Iris pigment epithelial cell (primary cell): ENCODE measurements around the gene TSPAN5.
"Not testable (repeated sequence)": the region's sequence is repeated elsewhere in the genome, so short reads cannot be mapped to it uniquely, and the experiment has no call there.

ENCODE experiments used
- DNase-seq: peaks from one replicate; pipeline ENCODE4 v3.0.0-alpha.2; 2011; ENCODE audit warnings: low read depth

TSPAN5 gene

GRCh38 chr4:98546910-98547594 is 111.4 kb downstream of the TSPAN5 start:
- peak; percentile 68 for DNase-seq

DNA sequence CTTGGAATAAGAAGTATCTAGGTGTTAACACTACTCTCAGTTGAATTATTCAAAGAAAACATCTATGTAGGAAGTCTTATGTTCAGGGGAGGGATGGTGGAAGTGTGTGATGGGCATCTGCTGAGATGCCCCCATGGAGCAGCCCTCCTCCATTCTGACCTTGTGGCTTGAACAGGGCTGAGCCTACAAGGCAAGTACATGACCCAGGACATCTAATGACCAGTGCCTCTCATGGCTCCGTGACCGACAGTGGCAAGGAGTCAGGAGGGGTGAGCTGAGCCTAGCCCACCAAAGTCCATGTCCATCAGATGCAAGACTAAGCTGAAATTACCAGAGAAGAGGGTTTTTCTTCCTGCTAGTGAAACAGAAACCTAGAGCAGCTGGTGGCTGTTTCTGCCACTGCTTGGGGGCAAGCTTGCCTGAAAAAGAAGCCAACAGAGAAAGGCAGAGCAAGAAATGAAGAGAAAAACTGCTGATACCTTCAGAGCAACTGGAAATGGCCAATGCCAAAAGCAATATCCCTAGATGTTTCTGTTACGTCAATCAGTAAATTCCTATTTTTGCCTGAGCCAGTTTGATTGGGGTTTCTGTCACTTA is 113.5 kb downstream of the TSPAN5 start:
- DNase-seq: no peak

DNA sequence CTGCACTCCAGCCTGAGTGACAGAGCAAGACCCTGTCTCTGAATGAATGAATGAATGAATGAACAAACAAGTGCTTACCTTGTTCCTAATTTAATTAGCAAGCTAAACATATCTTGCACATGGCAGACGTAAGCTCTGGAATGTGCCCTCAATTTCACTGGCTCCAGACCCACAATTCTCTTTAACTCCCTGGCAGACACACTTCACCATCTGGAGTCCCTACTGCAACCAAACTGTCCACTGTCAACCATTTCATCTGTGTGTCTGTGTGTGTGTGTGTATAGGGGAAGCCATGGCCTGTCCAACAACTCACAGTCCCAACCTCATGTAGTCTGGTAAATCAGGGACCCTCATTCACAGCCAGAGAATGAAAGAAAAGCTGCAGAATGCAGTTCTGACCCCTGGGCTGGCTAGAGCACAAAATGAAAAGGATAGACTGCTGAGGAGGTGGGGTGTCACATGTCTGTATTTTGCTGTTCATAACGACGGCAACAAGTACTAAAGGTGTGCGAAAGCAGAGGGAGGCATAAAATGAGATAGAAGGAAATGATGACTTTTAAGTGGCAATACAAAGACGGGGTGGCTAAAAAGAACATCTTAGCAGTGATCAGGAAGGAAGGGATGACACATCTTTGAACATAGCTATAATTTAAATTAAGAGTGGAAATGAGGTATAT is 114.1 kb downstream of the TSPAN5 start:
- DNase-seq: no peak

DNA sequence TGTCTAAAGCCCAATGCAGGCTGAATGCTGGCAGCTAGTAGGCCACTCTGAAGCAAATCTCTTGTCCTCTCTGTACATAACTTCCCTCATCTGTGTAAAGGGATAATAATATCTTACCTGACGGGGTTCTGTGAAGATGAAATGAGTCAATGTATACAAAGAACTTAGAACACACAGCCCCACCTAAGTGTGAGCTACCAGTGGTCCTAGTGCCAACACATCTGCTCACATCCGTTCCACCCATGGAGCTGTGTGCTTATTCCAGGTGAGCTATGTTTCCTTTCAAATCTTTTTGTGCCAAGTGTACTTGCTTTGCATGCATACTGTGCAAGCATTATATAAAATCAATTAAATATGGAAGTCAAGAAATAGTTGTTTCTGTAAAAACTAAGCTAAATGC is 116.4 kb downstream of the TSPAN5 start:
- DNase-seq: no peak

- no peak for DNase-seq
Observed at GRCh38 chr4:98540803-98541202, 117.6 kb downstream of the TSPAN5 start.

DNA sequence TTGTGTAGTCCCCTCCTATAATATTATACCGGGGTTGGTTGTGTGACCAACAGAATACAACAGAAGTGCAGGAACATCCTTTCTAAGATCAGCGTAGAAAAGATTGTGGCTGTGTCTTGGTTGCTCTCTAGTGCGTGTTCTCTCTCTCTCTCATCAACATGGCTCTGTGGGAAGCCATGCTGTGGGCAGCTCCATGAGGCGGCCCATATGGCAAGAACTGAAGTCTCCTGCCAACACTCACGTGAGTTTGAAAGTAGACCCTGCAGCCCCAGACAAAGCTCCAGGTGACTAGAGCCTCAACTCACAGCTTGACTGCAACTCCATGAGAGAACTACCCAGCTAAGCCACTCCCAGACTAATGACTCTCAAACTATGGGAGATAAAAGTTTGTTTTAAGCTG is 118.7 kb downstream of the TSPAN5 start:
- no peak for DNase-seq

DNA sequence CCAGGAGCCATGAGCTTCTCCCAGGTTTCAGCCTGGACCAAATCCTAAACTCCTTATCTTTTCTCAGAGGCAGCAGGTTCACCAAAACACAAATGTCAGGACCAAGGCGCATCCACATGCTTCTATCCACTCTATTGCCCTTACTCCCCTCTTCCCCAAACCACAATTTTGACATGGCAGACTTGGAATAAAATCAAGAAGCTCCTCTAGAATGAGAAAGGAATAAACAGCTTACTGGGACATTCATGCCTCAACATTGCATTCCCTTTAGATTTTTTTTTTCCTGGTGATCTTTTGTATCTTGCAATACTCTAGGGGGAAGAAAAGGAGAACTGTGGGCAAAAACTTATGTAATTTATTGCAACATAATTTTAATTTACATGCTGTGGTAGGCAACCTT is 119.1 kb downstream of the TSPAN5 start:
- no peak for DNase-seq

DNA sequence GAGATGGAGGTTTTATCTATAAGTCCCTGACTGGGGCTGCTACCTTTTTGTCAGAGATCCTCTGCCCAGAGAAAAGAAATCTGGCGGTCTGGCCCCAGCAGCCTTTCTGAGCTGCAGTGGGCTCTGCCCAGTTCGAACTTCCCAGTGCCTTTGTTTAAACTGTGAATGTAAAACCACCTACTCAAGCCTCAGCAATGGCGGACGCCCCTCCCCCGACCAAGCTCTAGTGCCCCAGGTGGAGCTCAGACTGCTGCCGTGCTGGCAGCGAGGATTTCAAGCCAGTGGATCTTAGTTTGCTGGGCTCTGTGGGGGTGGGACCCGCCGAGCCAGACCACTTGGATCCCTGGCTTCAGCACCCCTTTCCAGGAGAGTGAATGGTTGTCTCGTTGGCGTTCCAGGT is 121.8 kb downstream of the TSPAN5 start:
- DNase-seq: no peak

DNA sequence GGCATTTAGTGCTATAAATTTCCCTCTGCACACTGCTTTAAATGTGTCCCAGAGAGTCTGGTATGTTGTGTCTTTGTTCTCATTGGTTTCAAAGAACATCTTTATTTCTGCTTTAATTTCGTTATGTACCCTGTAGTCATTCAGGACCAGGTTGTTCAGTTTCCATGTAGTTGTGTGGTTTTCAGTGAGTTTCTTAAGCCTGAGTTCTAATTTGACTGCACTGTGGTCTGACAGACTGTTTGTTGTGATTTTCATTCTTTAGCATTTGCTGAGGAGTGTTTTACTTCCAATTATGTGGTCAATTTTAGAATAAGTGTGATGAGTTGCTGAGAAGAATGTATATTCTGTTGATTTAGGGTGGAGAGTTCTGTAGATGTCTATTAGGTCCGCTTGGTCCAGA is 124.3 kb downstream of the TSPAN5 start:
- DNase-seq: not testable (repeated sequence)

GRCh38 chr4:98530572-98530971 is 127.8 kb downstream of the TSPAN5 start:
- DNase-seq: no peak

DNA sequence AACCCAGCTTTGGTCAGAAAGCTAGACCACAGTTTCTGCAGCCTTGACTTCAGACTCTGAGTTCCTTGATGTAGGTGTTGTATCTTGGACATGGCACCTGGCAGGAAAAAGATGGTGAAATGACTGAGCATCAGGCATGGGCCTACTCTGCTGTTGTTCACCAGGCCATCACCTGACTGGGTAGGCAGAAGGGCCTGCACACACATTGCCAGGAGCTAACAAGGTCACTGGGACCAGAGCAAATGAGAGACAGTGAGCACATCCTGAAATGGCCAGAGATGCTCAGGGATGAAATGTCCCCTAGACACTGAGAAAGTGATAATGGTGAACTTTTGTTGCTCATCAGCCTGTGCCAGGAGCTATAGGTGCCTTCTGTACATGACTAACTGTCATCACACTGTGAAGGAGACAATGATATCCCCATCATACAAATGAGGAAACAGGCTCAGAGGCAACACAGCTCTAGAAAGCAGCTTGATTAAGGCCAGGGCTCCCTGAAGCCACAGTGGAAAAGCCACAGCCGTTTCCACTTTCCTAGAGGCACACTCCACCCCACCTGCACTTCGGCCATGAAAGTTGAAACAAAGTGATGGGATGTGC is 128.3 kb downstream of the TSPAN5 start:
- DNase-seq: no peak

DNA sequence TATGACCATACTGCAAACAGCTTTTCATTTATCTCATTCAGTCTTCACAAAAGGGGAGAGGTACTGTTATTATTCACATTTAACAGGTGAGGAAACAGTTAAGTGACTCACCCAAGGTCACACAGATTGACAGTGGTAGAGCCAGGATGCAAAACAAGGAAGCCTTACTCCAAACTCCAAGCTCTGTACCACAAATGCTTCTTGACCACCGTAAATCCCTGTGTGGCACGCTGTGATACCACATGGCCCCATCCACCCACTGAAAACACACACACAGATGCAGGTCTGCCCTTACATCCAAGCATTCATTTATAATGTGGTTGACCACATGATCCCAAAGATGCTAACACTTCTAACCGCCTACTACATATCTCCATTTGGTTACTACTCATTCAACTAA is 129.5 kb downstream of the TSPAN5 start:
- DNase-seq: peak; percentile 35

DNA sequence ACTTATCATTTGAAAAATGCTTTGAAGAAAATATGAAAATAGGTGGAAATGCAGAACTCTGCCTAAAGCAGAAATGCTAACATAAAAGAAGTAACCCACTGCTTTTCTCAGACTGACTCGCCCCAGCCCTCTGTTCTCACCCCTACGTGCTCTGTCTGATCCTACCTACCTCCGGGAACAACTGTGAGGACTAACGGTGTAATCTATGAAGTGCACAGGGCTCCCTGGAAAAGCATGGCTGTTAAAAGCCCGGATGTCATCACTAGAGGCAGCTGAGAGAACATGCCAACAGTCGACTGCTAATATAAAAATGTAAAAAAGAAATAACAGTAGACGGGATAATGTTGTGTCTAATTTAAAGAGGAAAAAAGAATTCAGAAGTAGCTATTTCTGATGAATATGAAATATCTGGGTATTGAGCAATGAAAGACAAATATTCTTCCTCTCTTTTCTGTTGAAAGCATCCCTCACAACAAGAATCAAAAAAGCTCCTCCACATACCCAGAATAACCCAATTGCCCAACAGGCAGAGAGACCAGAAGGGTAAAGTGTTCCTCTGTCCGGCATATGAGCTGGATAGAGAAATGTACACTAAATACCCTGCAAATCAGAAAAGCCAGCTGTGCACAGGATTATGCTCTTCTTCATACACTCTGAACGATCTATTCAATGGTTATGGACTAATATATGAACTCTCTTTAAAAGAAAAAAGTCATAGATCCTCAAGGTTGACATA is 130.7 kb downstream of the TSPAN5 start:
- peak; percentile 25 for DNase-seq

GRCh38 chr4:98524230-98524629 is 134.2 kb downstream of the TSPAN5 start:
- DNase-seq: peak; percentile 15

- peak; percentile 95 for DNase-seq
Observed at GRCh38 chr4:98522636-98523395, 135.6 kb downstream of the TSPAN5 start.

DNA sequence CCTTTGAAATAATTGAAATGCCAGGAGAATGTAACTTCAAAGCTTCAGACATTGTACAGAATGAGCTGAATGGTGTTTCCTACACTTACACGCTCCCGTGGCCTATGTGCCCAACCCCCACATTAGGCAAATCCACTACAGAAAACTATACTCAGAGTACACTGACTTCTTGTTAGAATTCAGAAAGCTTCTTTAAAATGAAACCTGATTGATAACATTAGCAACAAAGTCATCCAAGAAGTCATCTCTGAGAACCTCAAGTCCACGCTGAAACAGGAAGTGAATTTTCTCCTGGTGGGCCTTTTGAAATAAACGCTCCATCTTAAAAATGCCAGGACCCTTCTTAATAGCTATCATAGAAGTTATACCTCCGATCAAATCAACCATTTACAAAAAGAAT is 136.3 kb downstream of the TSPAN5 start:
- peak; percentile 19 for DNase-seq

- DNase-seq: no peak
Observed at GRCh38 chr4:98521486-98521885, 136.9 kb downstream of the TSPAN5 start.

DNA sequence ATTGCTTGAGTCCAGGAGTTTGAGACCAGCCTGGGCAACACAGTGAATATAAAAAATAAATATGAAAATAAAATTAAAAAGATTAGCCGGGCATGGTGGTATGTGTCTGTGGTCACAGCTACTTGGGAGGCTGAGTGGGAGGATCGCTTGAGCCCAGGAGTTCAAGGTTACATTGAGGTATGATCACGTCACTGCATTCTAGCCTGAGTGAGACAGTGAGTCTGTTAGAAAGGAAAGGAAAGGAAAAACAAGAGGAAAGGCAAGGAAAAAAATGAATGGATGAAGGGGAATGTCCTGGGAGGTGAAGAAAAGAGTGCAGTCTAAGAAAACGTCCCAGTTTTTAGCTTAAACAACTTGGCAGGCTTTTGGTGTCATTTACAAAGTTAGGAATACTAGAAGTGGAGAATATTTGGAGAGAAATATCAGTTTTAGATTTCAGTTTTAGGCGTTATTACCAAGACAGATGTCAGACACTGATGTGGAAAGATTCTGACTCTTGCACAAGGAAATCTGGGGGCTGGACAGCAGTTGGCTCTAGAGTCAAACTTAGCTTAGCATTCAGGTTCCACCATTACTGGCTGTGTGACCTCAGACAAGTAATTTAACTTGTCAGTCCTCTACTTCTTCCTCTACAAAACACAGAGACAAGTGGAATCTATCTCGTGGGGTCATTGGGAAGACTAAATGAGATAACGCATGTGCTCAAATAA is 139.0 kb downstream of the TSPAN5 start:
- peak; percentile 93 for DNase-seq

- DNase-seq: no peak
Observed at GRCh38 chr4:98518559-98519267, 139.7 kb downstream of the TSPAN5 start.
